ENCODE measurements around the gene ARCN1.

ARCN1 gene

GRCh38 chr11:118639899-118640298 is 67.7 kb downstream of the ARCN1 start:
- no peak for DNase-seq (ENCODE audit: low read depth)

DNA sequence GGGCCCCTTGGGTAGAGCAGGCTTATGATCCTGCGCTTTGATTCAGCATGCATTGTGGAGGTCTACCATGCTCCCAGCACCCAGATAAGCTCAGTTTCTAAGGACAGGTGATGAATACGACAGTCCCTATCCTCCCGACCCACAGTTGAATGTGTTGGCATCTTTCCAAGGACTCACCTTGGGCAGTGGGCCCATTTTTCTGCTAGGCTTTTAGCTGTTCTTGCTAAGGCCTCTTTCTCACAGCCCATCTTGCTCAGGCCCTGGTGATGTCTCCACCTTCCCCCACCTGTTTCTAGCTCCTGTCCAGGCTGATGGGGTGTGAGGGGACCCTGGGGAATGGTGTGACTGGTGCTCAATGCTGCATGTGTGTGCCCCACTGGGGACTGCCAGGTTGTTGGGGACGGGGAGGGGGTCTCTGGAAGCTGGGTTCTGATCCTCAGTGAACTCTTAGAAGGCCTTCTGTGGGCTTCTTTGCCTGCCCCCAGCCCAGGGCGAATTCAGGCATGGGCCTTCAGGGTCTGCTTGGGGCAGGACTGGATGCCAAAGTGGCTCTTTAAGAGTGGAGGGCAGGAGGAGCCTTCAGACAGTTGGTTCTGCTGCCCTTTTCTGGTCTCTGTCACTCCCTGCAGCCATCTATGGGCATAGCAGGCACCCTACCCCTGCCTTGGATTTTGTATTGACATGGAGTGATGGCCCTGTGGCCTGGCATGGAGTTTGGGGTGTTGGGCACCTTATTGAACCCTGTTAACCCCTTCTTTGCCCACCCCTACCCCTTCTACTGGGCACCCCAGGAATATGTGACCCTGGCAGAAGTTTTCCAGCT is 68.3 kb downstream of the ARCN1 start:
- no peak for DNase-seq (ENCODE audit: low read depth)

DNA sequence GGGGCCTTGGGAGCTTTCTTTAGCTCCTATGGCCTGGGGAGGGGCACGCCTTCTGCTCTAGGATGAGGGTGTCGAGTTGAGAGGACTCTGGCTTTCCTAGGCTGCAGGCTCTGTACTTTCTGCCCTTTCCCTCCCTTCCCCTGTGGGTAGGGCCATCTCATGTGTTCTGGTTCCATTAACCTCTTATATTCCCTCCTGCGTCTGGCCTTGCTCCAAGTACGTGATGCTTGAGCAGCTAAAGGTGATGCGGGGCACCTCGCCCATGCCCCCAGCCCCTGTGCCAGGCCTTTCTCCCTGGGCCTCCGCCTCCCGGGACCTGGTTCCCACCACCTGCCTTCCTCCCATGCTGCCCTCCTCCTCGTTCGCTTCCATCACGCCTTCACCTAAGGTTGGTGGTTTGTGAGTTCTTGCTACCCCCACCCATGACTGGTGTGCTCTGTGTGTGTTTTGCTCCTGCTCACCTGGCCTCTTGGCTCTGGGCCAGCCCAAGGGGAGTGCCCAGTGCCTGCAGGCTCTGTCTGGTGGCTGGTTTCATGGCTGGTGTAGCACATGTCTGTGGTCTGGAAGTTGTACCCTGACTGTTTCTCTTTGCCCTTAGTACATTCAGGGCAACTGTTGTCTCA is 69.3 kb downstream of the ARCN1 start:
- no peak for DNase-seq (ENCODE audit: low read depth)

DNA sequence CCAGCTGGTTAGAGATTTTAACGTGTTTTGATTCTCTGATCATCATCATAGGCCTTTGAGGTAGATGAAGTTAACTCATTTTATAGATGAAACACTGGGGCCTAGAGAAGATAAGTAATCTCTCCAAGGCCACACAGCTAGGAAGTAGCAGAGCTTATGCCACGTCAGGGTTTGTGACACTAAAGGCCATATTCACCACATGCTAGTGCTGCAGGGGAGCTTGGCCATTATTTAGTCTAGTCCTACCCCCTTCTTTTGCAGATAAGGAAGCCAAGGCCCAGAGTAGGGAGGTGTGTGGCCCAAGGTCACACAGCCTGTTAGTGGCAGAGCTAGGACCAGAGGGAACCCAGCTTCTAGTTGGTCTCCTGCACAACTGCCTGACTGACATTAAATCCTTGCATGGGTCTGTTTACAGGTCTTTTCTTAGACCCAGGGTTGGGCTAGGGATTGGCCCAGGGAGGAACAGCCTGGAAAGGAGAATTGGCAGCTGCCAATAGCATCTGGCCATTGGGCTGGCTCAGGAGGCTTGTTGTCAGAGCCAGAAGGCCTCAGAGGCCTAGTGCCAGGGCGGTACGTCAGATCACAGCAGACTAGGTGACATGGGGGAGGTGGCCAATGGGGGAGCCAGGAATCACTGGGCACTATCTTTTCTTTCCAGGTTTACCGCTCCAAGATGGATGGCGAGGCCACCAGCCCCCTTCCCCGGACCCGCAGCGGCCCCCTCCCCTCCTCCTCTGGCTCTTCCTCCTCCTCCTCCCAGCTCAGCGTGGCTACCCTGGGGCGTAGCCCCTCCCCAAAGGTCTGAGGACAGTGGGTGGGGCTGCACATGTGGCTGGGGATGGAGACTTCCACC is 71.2 kb downstream of the ARCN1 start:
- DNase-seq (ENCODE audit: low read depth): no peak

GRCh38 chr11:118643995-118644345 is 71.8 kb downstream of the ARCN1 start:
- no peak for DNase-seq (ENCODE audit: low read depth)

DNA sequence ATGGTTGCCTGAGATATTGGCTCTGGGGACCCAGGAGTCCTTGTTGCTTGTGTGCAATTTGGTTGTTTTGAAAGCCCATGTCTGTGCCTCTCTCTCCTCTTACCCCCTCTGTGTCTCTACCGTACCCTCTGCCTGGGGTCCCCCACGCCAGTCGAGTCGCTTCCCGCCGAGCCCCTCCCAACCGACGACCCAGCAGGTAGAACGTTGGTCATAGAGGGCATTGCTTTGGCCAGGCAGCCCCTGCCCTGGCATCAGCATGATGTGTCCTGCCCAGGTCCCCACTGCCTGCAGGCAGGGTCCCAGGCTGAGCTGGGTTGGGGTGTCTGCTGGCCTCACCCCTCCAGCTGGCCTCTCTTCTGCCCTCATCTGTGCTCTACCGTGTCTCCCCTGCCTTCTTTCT is 72.3 kb downstream of the ARCN1 start:
- no peak for DNase-seq (ENCODE audit: low read depth)

DNA sequence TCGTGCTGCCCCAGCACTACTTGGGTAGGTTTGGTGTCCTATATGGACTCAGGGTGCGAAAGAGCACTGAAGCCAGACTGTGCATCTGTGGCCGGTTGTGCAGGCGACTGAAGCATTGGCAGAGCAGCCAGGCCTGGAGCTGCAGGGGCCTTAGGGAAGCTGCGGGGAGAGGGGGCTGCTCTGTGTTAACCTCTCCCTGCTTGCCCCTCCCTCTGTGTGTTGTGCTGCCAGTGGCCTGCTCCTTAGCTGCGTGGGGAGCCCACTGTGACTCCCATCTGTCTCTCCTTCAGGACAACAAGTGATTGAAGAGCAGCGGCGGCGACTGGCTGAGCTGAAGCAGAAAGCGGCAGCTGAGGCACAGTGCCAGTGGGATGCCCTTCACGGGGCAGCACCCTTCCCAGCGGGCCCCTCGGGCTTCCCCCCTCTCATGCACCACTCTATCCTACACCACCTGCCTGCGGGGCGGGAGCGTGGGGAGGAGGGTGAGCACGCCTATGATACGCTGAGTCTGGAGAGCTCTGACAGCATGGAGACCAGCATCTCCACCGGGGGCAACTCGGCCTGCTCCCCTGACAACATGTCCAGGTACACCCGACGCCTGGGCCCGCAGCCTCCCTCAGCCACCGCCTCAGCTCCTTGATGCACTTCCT is 73.0 kb downstream of the ARCN1 start:
- DNase-seq (ENCODE audit: low read depth): no peak

DNA sequence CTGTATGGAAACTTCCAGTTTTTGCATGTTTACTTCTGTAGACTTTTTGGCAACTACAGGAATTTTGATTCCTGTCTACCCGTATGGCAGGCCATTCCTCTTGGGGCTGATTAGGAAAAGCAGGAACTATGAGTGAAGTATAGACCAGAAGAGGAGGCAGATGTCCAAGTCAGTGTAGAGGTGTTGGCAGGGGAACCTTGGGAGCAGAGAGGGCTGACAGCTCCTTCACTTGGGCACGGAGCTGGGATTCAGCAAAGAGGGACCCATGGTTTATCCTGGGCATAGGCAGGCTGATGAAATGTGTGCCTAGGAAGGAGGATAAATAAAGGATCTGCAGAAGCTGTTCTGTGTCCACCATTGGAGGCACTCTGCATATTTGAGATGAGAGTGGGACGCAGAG is 74.2 kb downstream of the ARCN1 start:
- DNase-seq (ENCODE audit: low read depth): no peak

DNA sequence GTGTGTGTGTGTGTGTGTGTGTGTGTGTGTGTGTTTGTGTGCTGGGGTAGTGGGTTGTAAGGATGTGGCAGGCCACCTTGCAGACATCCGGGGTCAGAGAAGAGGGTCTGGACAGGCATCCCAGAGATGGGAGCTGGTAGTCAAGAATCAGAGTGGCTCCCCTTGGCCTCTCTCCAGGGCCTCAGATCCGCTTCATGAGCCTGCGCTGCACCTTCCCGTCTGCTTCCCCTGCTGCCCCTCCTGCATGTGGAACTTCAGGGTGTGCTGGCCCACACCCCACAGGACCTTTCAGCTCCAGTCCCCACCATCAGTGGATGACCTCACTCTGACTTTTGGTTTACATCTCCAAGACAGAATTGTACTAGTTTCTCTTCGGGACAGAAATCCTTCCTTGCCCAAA is 76.1 kb downstream of the ARCN1 start:
- DNase-seq (ENCODE audit: low read depth): no peak

DNA sequence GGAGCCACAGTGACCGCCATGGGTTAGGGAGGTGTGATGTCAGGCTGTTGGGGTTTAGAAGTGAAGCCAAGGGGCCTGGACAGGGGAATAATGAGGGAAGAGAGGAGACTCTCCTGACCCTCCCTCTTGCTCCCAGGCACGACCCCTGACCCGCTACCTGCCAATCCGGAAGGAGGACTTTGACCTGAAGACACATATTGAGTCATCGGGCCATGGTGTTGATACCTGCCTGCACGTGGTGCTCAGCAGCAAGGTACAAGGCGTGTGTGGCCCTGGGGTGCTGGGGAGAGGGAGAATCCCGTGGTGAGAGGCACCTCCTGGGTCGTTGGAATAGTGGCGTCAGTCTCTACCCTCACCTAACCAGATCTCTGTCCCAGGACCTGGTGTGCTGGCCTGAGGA is 77.7 kb downstream of the ARCN1 start:
- DNase-seq (ENCODE audit: low read depth): no peak

- DNase-seq (ENCODE audit: low read depth): no peak
These were observed 78.2 kb downstream of the ARCN1 start for GRCh38 chr11:118650366-118650765.

GRCh38 chr11:118651820-118652219 is 79.6 kb downstream of the ARCN1 start:
- DNase-seq (ENCODE audit: low read depth): no peak
